Esophagus muscularis mucosa (tissue), 4 donors: Measurements from ENCODE around the gene MAPK9.

Experiments
- EP300 ChIP-seq: sonication (generic); formaldehyde crosslinking; IDR thresholded peaks from one replicate; pipeline ENCODE4 v1.6.1; 2017; ENCODE audit warnings: antibody characterized with exemption
- POLR2A ChIP-seq: fragments of 450-650 bp; IDR thresholded peaks from one replicate; pipeline ENCODE4 v1.6.1; 2017; ENCODE audit warnings: antibody characterized with exemption, moderate library complexity, mild to moderate bottlenecking, low read depth
- POLR2AphosphoS5 ChIP-seq, 2 donors: sonication (generic); formaldehyde crosslinking; IDR thresholded peaks; one replicate each; pipeline ENCODE4 v1.6.1; 2017; ENCODE audit warnings: antibody characterized with exemption in 2 of 2
- TF ChIP-seq, protein P1 (sequence below), 3 experiments: fragments of 200-600 bp in 2 of 3; fragments of 450-650 bp in 1 of 3; sonication (generic) in 2 of 3; IDR thresholded peaks; one replicate each; pipeline ENCODE4 v1.5.1; 2017 to 2019; ENCODE audit warnings: antibody characterized with exemption in 3 of 3, mild to moderate bottlenecking in 2 of 3, moderate library complexity in 1 of 3

GRCh38 chr5:180241600-180241999, 50.3 kb downstream of the MAPK9 start:
- TF ChIP-seq, protein P1, sequence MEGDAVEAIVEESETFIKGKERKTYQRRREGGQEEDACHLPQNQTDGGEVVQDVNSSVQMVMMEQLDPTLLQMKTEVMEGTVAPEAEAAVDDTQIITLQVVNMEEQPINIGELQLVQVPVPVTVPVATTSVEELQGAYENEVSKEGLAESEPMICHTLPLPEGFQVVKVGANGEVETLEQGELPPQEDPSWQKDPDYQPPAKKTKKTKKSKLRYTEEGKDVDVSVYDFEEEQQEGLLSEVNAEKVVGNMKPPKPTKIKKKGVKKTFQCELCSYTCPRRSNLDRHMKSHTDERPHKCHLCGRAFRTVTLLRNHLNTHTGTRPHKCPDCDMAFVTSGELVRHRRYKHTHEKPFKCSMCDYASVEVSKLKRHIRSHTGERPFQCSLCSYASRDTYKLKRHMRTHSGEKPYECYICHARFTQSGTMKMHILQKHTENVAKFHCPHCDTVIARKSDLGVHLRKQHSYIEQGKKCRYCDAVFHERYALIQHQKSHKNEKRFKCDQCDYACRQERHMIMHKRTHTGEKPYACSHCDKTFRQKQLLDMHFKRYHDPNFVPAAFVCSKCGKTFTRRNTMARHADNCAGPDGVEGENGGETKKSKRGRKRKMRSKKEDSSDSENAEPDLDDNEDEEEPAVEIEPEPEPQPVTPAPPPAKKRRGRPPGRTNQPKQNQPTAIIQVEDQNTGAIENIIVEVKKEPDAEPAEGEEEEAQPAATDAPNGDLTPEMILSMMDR (IDR thresholded peaks at IDR 0.05), result no peak
- TF ChIP-seq EP300 (no peak), POLR2A (no peak), POLR2AphosphoS5 (IDR thresholded peaks at IDR 0.05) (no peak)
